A549 treated with CpdA at 1 μM for 4 hours (cell line): ENCODE data around the gene GNAZ. TPM values are rescaled to one million over a fixed set of nuclear protein-coding genes. Genes with fewer than 3 reads are reported as not detected.

Experiments
- total RNA-seq: library from RNA; stranded (reverse); fragments of 200-300 nt; extraction: Qiagen RNA extraction; gene quantifications from 5 replicates; pipeline ENCODE4 v1.2.3, GENCODE V29; 2022; ENCODE audit warnings: low read depth

Gene GNAZ
- 2.1 to 2.8 TPM (median 2.6 TPM) in 5 replicates for total RNA-seq

GRCh38 chr22:23070418-23071229, at the start of gene GNAZ:
TSS of gene GNAZ (plus strand) at chr22:23070519. CDS start at chr22:23095696, 25,177 bp downstream.

GRCh38 chr22:23144932-23145877, 74.9 kb downstream of the GNAZ start, which contains the start of gene RAB36:
TSS of gene RAB36 (plus strand) at chr22:23145477. CDS start at chr22:23146617, 1,140 bp downstream.

Other genes starting within 250 kb of the GNAZ start
- gene IGLL5, start 182.7 kb upstream of the GNAZ start, total RNA-seq: not detected in 5 replicates
- gene RSPH14, start 71.5 kb downstream of the GNAZ start, total RNA-seq: 0.83 to 1.5 TPM (median 1.0 TPM) in 5 replicates
- gene RAB36, start 75.0 kb downstream of the GNAZ start, total RNA-seq: 6.1 to 7.3 TPM (median 6.9 TPM) in 5 replicates
- gene BCR, start 110.0 kb downstream of the GNAZ start, total RNA-seq: 12.4 to 18.5 TPM (median 13.9 TPM) in 5 replicates